ENCODE data around the gene CCDC149. TPM values are rescaled to one million over a fixed set of nuclear protein-coding genes. Genes with fewer than 3 reads are reported as not detected.

CCDC149 gene
- total and polyA plus RNA-seq, 2 of the 13 experiments (the other 11 are each of a cell fraction or from before 2014, with no cell fraction given) = 0.44 to 0.95 TPM

- no peak overlapping the region for H3K27ac ChIP-seq (ENCODE audit: extremely low read length, insufficient read depth, low read length)
- no peak overlapping the region for H3K4me3 ChIP-seq (replicated peaks in 1 of 3; ENCODE audit: insufficient read depth in 1 of 3, low read depth in 2 of 3, low read length in 3 of 3)
- H3K27me3 ChIP-seq (ENCODE audit: control insufficient read depth in 1 of 2, insufficient read depth in 2 of 2, low read length in 2 of 2) = no peaks in the 10 kb centered on the region
- H3K9ac ChIP-seq (ENCODE audit: insufficient read depth, low read depth, low read length) = no peak overlapping the region
- H3K9me3 ChIP-seq (ENCODE audit: low read length) = no peaks in the 10 kb centered on the region
- H3K36me3 ChIP-seq (replicated peaks in 1 of 2; ENCODE audit: control insufficient read depth in 1 of 2, insufficient read depth in 2 of 2, low read length in 2 of 2) = no peaks in the 10 kb centered on the region
- BruUV-seq (replicated peaks) = no TSS peak
- no peaks in the 10 kb centered on the region for H4K20me1 ChIP-seq (ENCODE audit: insufficient read depth, low read length)
- no peak overlapping the region for H2AFZ ChIP-seq (ENCODE audit: low read length)
- intact Hi-C loops (cut with micrococcal nuclease; ENCODE audit: unreplicated experiment) = no loop called here
- no peak for DNase-seq (ENCODE audit: low spot score)
- no peaks in the 10 kb centered on the region for H3K4me1 ChIP-seq (ENCODE audit: insufficient read depth, low read length)
- no peaks in the 10 kb centered on the region for H3K79me2 ChIP-seq (ENCODE audit: insufficient read depth, low read length)
- CTCF ChIA-PET (ENCODE audit: low intra/inter-chr PET ratio, low total read pairs) = no interaction called here
- no peak for FAIRE-seq
- 10% methylated on average over 2 of the region's 2 CpGs for WGBS (ENCODE audit: low lambda C conversion rate)
- no peak overlapping the region for H3K4me2 ChIP-seq (ENCODE audit: low read depth, low read length)
- in situ Hi-C loops (cut with HindIII; ENCODE audit: extremely low pct_ligation_motif_present, low pct_unique_long_range_greater_than_20kb) = no loop called here
- TF ChIP-seq DPF2 (CRISPR knock-in tag; IDR thresholded peaks at IDR 0.05; ENCODE audit: borderline replicate concordance, low read depth) = no peak
- no peak for TF ChIP-seq ZNF251 (CRISPR knock-in tag; IDR thresholded peaks at IDR 0.05)
- no peak for TF ChIP-seq ZNF101 (CRISPR knock-in tag; IDR thresholded peaks at IDR 0.05; ENCODE audit: borderline replicate concordance, low read depth)
- no peak for TF ChIP-seq DNMT1 (CRISPR knock-in tag; IDR thresholded peaks at IDR 0.05)
- ATAC-seq = no peak
- POLR2A ChIA-PET = no interaction called here
Measured at GRCh38 chr4:24957886-24958285, 45.0 kb upstream of the CCDC149 start.

DNA sequence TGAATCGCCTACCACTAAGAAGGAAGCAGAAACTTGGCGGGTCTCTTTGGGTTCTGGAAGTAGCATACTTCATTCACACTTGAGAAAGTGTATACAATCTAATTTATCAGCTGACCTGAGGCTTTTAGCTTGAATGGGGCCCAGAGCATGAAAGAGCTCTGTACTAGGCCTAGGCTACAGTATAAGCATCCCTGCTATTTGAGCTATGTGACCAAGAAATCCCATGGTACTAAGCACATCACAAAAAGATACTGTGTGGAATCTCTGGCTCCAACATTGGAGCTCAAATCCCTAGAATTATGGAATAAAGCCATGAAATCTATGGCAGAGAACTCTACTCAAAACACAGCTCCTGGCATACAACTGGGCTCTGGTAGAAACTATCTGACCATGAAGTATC, 43.9 kb upstream of the CCDC149 start:
- Histone ChIP-seq H3K4me3 (replicated peaks in 1 of 3; ENCODE audit: insufficient read depth in 1 of 3, low read depth in 2 of 3, low read length in 3 of 3) (no peak overlapping the region), H3K9me3 (ENCODE audit: low read length) (no peaks in the 10 kb centered on the region), H3K27ac (ENCODE audit: extremely low read length, insufficient read depth, low read length) (no peak overlapping the region), H3K79me2 (ENCODE audit: insufficient read depth, low read length) (no peaks in the 10 kb centered on the region), H2AFZ (ENCODE audit: low read length) (no peak overlapping the region), H3K9ac (ENCODE audit: insufficient read depth, low read depth, low read length) (no peak overlapping the region), H4K20me1 (ENCODE audit: insufficient read depth, low read length) (no peaks in the 10 kb centered on the region), H3K4me1 (ENCODE audit: insufficient read depth, low read length) (no peaks in the 10 kb centered on the region), H3K4me2 (ENCODE audit: low read depth, low read length) (no peak overlapping the region), H3K36me3 (replicated peaks in 1 of 2; ENCODE audit: control insufficient read depth in 1 of 2, insufficient read depth in 2 of 2, low read length in 2 of 2) (no peaks in the 10 kb centered on the region), H3K27me3 (ENCODE audit: control insufficient read depth in 1 of 2, insufficient read depth in 2 of 2, low read length in 2 of 2) (no peaks in the 10 kb centered on the region; a peak in 1 of 5 replicates)
- ATAC-seq = no peak
- intact Hi-C loops (cut with micrococcal nuclease; ENCODE audit: unreplicated experiment) = no loop called here
- DNase-seq (ENCODE audit: low spot score) = no peak
- ChIA-PET POLR2A (no interaction called here), CTCF (ENCODE audit: low intra/inter-chr PET ratio, low total read pairs) (no interaction called here)
- WGBS (ENCODE audit: low lambda C conversion rate) = 25% methylated on average over 2 of the region's 2 CpGs
- no TSS peak for BruUV-seq (replicated peaks)
- in situ Hi-C loops (cut with HindIII; ENCODE audit: extremely low pct_ligation_motif_present, low pct_unique_long_range_greater_than_20kb) = no loop called here
- no peak for FAIRE-seq
- TF ChIP-seq TGIF2 (CRISPR knock-in tag; IDR thresholded peaks at IDR 0.05) = no peak
- no peak for TF ChIP-seq NFYC (CRISPR knock-in tag; IDR thresholded peaks at IDR 0.05)
- no peak for TF ChIP-seq ZNF547 (CRISPR knock-in tag; IDR thresholded peaks at IDR 0.05)
- TF ChIP-seq SALL2 (CRISPR knock-in tag; IDR thresholded peaks at IDR 0.05) = no peak
- no peak for TF ChIP-seq ZSCAN12 (CRISPR knock-in tag; IDR thresholded peaks at IDR 0.05)
- TF ChIP-seq GFI1 (CRISPR knock-in tag; IDR thresholded peaks at IDR 0.05; ENCODE audit: borderline replicate concordance) = no peak
- TF ChIP-seq, protein P1, sequence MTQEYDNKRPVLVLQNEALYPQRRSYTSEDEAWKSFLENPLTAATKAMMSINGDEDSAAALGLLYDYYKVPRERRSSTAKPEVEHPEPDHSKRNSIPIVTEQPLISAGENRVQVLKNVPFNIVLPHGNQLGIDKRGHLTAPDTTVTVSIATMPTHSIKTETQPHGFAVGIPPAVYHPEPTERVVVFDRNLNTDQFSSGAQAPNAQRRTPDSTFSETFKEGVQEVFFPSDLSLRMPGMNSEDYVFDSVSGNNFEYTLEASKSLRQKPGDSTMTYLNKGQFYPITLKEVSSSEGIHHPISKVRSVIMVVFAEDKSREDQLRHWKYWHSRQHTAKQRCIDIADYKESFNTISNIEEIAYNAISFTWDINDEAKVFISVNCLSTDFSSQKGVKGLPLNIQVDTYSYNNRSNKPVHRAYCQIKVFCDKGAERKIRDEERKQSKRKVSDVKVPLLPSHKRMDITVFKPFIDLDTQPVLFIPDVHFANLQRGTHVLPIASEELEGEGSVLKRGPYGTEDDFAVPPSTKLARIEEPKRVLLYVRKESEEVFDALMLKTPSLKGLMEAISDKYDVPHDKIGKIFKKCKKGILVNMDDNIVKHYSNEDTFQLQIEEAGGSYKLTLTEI (CRISPR knock-in tag; conservative IDR thresholded peaks at IDR 0.05) = no peak
- no peak for TF ChIP-seq WIZ (CRISPR knock-in tag; IDR thresholded peaks at IDR 0.05)
- TF ChIP-seq, protein P2, sequence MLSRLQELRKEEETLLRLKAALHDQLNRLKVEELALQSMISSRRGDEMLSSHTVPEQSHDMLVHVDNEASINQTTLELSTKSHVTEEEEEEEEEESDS (CRISPR knock-in tag; IDR thresholded peaks at IDR 0.05; ENCODE audit: borderline replicate concordance) = no peak
- TF ChIP-seq PAF1 (CRISPR knock-in tag; IDR thresholded peaks at IDR 0.05) = no peak
- TF ChIP-seq ZNF710 (CRISPR knock-in tag; IDR thresholded peaks at IDR 0.05; ENCODE audit: borderline replicate concordance) = no peak
- TF ChIP-seq ZIK1 (CRISPR knock-in tag; IDR thresholded peaks at IDR 0.05; ENCODE audit: borderline replicate concordance, low read depth) = no peak
- TF ChIP-seq KLF9 (CRISPR knock-in tag; IDR thresholded peaks at IDR 0.05; ENCODE audit: low read depth) = no peak
- no peak for TF ChIP-seq EED (CRISPR knock-in tag; IDR thresholded peaks at IDR 0.05)

Measured in HepG2 (cell line).